Right renal cortex interstitium (tissue), 3 donors: ENCODE results near the gene CDK14. TPM values are rescaled to one million over a fixed set of nuclear protein-coding genes. Genes with fewer than 3 reads are reported as not detected.

ENCODE experiments used
- DNase-seq, 3 donors: peaks; one replicate each; pipeline ENCODE4 v3.0.0-alpha.2; 2013; ENCODE audit warnings: low read depth in 3 of 3, low spot score in 2 of 3
- polyA plus RNA-seq, 3 donors: library from polyadenylated mRNA; unstranded; fragments of 120-200 nt; gene quantifications; one replicate each; pipeline ENCODE4 v1.2.1, GENCODE V29; 2013; ENCODE audit not compliant: insufficient read length in 3 of 3

Gene CDK14
- polyA plus RNA-seq, 3 donors = 33.6 to 38.4 (median 36.2) TPM

GRCh38 chr7:91034459-91035368 is 438.6 kb downstream of the CDK14 start:
- DNase-seq = peak in 1 of 3 donors; percentile 30

GRCh38 chr7:91039033-91039432 is 442.9 kb downstream of the CDK14 start:
- DNase-seq = no peak

GRCh38 chr7:91041141-91041540 is 445.0 kb downstream of the CDK14 start:
- DNase-seq = no peak

GRCh38 chr7:91041901-91042484 is 445.9 kb downstream of the CDK14 start:
- no peak for DNase-seq

- no peak for DNase-seq
These were observed 447.1 kb downstream of the CDK14 start for GRCh38 chr7:91043186-91043585.

- DNase-seq = no peak
These were observed 448.0 kb downstream of the CDK14 start for GRCh38 chr7:91043924-91044645.

GRCh38 chr7:91045606-91046005 is 449.5 kb downstream of the CDK14 start:
- DNase-seq = no peak

- no peak for DNase-seq
These were observed 450.4 kb downstream of the CDK14 start for GRCh38 chr7:91046322-91047089.

- DNase-seq = no peak
These were observed 451.5 kb downstream of the CDK14 start for GRCh38 chr7:91047636-91048035.

- DNase-seq = no peak
These were observed 454.6 kb downstream of the CDK14 start for GRCh38 chr7:91050677-91051076.

GRCh38 chr7:91051966-91052365 is 455.8 kb downstream of the CDK14 start:
- no peak for DNase-seq

GRCh38 chr7:91054374-91054773 is 458.3 kb downstream of the CDK14 start:
- DNase-seq = no peak

- DNase-seq = no peak
These were observed 459.1 kb downstream of the CDK14 start for GRCh38 chr7:91055219-91055618.

- no peak for DNase-seq
These were observed 466.6 kb downstream of the CDK14 start for GRCh38 chr7:91062713-91063112.

GRCh38 chr7:91064052-91064451 is 467.9 kb downstream of the CDK14 start:
- DNase-seq = no peak

GRCh38 chr7:91064938-91065337 is 468.8 kb downstream of the CDK14 start:
- no peak for DNase-seq

GRCh38 chr7:91066627-91067026 is 470.5 kb downstream of the CDK14 start:
- DNase-seq = no peak

- DNase-seq = no peak
These were observed 471.1 kb downstream of the CDK14 start for GRCh38 chr7:91067242-91067641.

- no peak for DNase-seq
These were observed 472.1 kb downstream of the CDK14 start for GRCh38 chr7:91068136-91068795.

GRCh38 chr7:91069146-91069545 is 473.0 kb downstream of the CDK14 start:
- DNase-seq = no peak
